ENCODE measurements around the gene SEMA6B.

The SEMA6B gene

DNA sequence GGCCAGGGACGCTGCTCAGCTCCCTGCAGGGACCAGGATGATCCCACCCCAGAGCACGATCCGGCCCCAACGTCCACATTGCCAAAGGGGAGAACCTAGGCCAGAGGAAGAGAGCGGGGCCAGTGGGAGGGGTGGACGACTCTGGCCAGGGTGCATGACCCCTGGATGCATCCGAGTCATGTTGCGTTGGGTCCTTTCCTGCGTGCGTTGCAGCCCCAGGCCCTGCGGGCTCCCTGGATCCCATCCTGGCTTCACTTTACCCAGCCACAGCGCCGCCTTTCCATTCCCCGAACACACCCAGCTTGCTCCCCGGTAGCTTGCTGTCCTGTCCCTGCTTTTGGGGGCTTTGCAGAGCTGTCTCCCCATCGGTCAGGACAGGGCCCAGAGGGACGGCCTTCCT, 51.7 kb downstream of the SEMA6B start:
- Histone ChIP-seq H4K20me1 (ENCODE audit: insufficient read depth) (no peaks in the 10 kb centered on the region), H3K4me2 (no peak overlapping the region), H3K27me3 (ENCODE audit: insufficient read depth, low read depth) (no peaks in the 10 kb centered on the region; the same call in 1 of the 2 replicates), H3K36me3 (ENCODE audit: insufficient read depth) (no peaks in the 10 kb centered on the region), H2AFZ (ENCODE audit: low read depth) (no peak overlapping the region), H3K4me1 (ENCODE audit: low read depth, poor library complexity, severe bottlenecking) (no peaks in the 10 kb centered on the region), H3K79me2 (ENCODE audit: insufficient read depth, low read depth) (no peaks in the 10 kb centered on the region), H3K27ac (no peak overlapping the region), H3K4me3 (IDR thresholded peaks at IDR 0.05; ENCODE audit: insufficient read depth, low read depth, low read length) (no peak overlapping the region), H3K9ac (no peak overlapping the region)
- TF ChIP-seq, protein P1, sequence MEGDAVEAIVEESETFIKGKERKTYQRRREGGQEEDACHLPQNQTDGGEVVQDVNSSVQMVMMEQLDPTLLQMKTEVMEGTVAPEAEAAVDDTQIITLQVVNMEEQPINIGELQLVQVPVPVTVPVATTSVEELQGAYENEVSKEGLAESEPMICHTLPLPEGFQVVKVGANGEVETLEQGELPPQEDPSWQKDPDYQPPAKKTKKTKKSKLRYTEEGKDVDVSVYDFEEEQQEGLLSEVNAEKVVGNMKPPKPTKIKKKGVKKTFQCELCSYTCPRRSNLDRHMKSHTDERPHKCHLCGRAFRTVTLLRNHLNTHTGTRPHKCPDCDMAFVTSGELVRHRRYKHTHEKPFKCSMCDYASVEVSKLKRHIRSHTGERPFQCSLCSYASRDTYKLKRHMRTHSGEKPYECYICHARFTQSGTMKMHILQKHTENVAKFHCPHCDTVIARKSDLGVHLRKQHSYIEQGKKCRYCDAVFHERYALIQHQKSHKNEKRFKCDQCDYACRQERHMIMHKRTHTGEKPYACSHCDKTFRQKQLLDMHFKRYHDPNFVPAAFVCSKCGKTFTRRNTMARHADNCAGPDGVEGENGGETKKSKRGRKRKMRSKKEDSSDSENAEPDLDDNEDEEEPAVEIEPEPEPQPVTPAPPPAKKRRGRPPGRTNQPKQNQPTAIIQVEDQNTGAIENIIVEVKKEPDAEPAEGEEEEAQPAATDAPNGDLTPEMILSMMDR (conservative IDR thresholded peaks at IDR 0.05; ENCODE audit: low read depth, low read length), result no peak

DNA sequence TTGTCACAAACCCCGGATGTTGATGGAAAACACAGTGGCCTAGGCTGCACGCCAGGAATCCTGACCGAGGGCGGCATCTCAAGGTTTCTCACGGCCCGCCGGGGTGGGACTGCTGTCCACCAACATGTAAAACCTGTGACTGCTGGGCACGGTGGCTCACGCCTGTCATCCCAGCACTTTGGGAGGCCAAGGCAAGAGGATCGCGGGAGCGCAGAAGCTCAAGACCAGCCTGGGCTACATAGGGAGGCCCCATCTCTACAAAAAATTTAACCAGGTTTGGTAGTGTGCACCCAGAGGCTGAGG, 52.4 kb downstream of the SEMA6B start:
- no peaks in the 10 kb centered on the region for H3K4me1 ChIP-seq (ENCODE audit: low read depth, poor library complexity, severe bottlenecking)
- TF ChIP-seq, protein P1 (conservative IDR thresholded peaks at IDR 0.05; ENCODE audit: low read depth, low read length), result no peak

DNA sequence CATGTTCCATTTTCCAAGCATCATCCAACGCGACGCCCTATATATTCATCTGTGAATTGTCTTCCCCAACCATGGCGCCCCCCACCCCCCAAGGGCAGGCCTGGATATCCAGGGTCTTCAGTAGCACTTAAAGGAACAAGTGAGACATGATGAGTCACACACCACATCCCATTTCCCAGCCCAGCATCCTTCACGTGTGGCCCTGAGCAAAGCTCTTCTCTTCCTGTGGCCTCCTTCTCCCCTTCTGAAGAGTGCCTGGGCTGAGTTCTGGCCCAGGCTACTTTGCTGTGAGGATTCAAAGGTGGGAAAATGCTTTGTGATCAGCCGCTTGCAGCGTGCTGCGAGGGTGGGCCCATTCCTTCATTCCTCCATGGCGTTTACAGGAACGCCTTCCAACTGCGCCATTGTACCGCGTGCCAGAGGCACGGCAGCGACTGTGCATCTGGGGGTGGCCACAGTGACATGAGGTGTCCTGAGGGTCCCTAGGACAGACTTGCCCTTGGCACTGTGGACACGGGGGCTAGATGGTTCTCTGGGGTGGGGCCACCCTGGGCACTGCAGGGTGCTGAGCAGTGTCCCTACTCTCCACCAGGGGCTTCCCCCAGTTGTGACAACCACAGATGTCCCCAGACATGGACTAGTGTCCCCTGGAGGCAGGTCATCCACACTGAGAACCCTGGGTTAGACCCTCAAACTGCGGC, 52.9 kb downstream of the SEMA6B start:
- no peaks in the 10 kb centered on the region for H3K36me3 ChIP-seq (ENCODE audit: insufficient read depth)
- TF ChIP-seq, protein P1 (conservative IDR thresholded peaks at IDR 0.05; ENCODE audit: low read depth, low read length), result no peak
- no peak overlapping the region for H2AFZ ChIP-seq (ENCODE audit: low read depth)
- no peak overlapping the region for H3K27ac ChIP-seq
- H3K9ac ChIP-seq, result no peak overlapping the region
- H3K79me2 ChIP-seq (ENCODE audit: insufficient read depth, low read depth), result no peaks in the 10 kb centered on the region
- no peak overlapping the region for H3K4me3 ChIP-seq (IDR thresholded peaks at IDR 0.05; ENCODE audit: insufficient read depth, low read depth, low read length)
- H4K20me1 ChIP-seq (ENCODE audit: insufficient read depth), result no peaks in the 10 kb centered on the region
- H3K4me2 ChIP-seq, result no peak overlapping the region
- H3K27me3 ChIP-seq (ENCODE audit: insufficient read depth, low read depth), result no peaks in the 10 kb centered on the region; the same call in 1 of the 2 replicates
- H3K4me1 ChIP-seq (ENCODE audit: low read depth, poor library complexity, severe bottlenecking), result no peaks in the 10 kb centered on the region

More for the DNA sequence above, 52.4 kb downstream of the SEMA6B start:
- H3K9ac ChIP-seq, result no peak overlapping the region
- no peaks in the 10 kb centered on the region for H4K20me1 ChIP-seq (ENCODE audit: insufficient read depth)
- no peaks in the 10 kb centered on the region for H3K79me2 ChIP-seq (ENCODE audit: insufficient read depth, low read depth)
- no peaks in the 10 kb centered on the region for H3K36me3 ChIP-seq (ENCODE audit: insufficient read depth)
- no peak overlapping the region for H3K4me2 ChIP-seq
- no peak overlapping the region for H3K27ac ChIP-seq
- no peaks in the 10 kb centered on the region; the same call in 1 of the 2 replicates for H3K27me3 ChIP-seq (ENCODE audit: insufficient read depth, low read depth)
- H2AFZ ChIP-seq (ENCODE audit: low read depth), result no peak overlapping the region
- no peak overlapping the region for H3K4me3 ChIP-seq (IDR thresholded peaks at IDR 0.05; ENCODE audit: insufficient read depth, low read depth, low read length)

DNA sequence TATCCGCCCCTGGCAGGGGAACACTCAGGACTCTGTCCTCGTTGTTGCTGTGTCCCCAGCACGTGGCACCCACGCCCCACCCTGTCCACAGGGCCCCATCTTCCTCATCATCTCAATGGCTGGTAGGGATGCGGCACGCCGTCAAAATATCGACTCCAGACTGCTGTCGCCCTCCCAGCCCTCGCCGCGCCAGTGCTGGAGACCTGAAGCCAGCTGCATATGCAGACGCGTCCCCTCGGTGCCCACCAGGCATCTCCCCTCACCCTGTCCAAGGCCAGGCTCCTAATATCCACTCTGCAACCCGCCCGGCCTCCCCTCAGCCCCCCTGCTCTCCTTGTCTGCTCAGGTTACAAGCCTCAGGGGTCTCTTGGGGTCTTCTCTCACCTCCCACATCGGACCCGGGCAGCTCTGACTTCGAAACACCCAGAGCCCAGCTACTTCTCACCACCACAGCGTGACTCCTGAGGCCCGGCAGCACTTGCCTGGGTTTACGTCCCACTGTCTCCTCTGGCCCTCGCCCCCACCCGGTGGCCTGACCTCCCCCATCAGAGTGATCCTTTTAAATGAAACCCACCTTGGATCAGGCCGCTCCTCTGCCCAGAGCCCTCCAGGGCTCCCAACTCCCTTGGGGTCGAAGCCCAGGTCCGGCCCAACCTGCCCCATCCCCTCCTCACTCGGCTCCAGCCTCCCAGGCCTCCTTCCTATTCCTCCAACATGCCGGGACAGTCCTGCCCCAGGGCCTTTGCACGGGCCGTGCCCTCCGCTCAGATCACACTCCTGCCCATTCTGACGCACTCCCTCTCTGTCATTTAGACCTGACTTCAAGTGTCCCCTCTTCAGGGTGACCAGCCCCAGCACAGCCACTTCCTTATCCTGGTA, 53.7 kb downstream of the SEMA6B start:
- no peak overlapping the region for H3K27ac ChIP-seq
- no peak overlapping the region for H3K4me2 ChIP-seq
- no peaks in the 10 kb centered on the region for H4K20me1 ChIP-seq (ENCODE audit: insufficient read depth)
- no peaks in the 10 kb centered on the region for H3K79me2 ChIP-seq (ENCODE audit: insufficient read depth, low read depth)
- H3K36me3 ChIP-seq (ENCODE audit: insufficient read depth), result no peaks in the 10 kb centered on the region
- H3K4me3 ChIP-seq (IDR thresholded peaks at IDR 0.05; ENCODE audit: insufficient read depth, low read depth, low read length), result no peak overlapping the region
- no peaks in the 10 kb centered on the region; the same call in 1 of the 2 replicates for H3K27me3 ChIP-seq (ENCODE audit: insufficient read depth, low read depth)
- H3K4me1 ChIP-seq (ENCODE audit: low read depth, poor library complexity, severe bottlenecking), result no peaks in the 10 kb centered on the region
- no peak overlapping the region for H3K9ac ChIP-seq
- TF ChIP-seq, protein P1 (conservative IDR thresholded peaks at IDR 0.05; ENCODE audit: low read depth, low read length), result no peak
- no peak overlapping the region for H2AFZ ChIP-seq (ENCODE audit: low read depth)
